H9 (cell line): ENCODE data around the gene SFR1. TPM values are rescaled to one million over a fixed set of nuclear protein-coding genes. Genes with fewer than 3 reads are reported as not detected.

Experiments used
- DNase-seq: peaks from one replicate; pipeline ENCODE4 v3.0.0-alpha.2; 2017
- H2AFZ ChIP-seq: one replicate; pipeline ENCODE4 v1.6.1; 2013; ENCODE audit warnings: mild to moderate bottlenecking, low read length, control low read depth, moderate library complexity
- H2AK5ac ChIP-seq: 2 replicates; pipeline ENCODE4 v1.6.1; 2013; ENCODE audit warnings: low read length, control low read depth, mixed read lengths; ENCODE audit not compliant: insufficient read length
- H2BK120ac ChIP-seq: one replicate; pipeline ENCODE4 v1.6.1; 2013; ENCODE audit warnings: low read depth, mild to moderate bottlenecking, low read length, control low read depth, inconsistent platforms; ENCODE audit not compliant: poor library complexity, severe bottlenecking
- H2BK12ac ChIP-seq: 2 replicates; pipeline ENCODE4 v1.6.1; 2013; ENCODE audit warnings: low read length, control low read depth, mixed read lengths, low read depth; ENCODE audit not compliant: insufficient read length
- H2BK15ac ChIP-seq: 2 replicates; pipeline ENCODE4 v1.6.1; 2013; ENCODE audit warnings: low read depth, low read length, control low read depth
- H2BK20ac ChIP-seq: one replicate; pipeline ENCODE4 v1.6.1; 2013; ENCODE audit warnings: low read depth, mild to moderate bottlenecking, low read length, control low read depth, inconsistent platforms; ENCODE audit not compliant: poor library complexity, severe bottlenecking
- H2BK5ac ChIP-seq: 2 replicates; pipeline ENCODE4 v1.6.1; 2013; ENCODE audit warnings: low read length, control low read depth, mixed read lengths; ENCODE audit not compliant: insufficient read length
- H3K14ac ChIP-seq: 2 replicates; pipeline ENCODE4 v1.6.1; 2013; ENCODE audit warnings: low read length, control low read depth; ENCODE audit not compliant: insufficient read depth
- H3K18ac ChIP-seq: 2 replicates; pipeline ENCODE4 v1.6.1; 2013; ENCODE audit warnings: low read depth, mild to moderate bottlenecking, mixed read lengths, low read length, control low read depth; ENCODE audit not compliant: insufficient read length
- H3K23ac ChIP-seq: 2 replicates; pipeline ENCODE4 v1.6.1; 2013; ENCODE audit warnings: low read length, control low read depth, mixed read lengths, low read depth; ENCODE audit not compliant: insufficient read length
- H3K23me2 ChIP-seq: 2 replicates; pipeline ENCODE4 v1.6.1; 2013; ENCODE audit warnings: low read depth, mild to moderate bottlenecking, mixed read lengths, low read length, control low read depth; ENCODE audit not compliant: insufficient read length, poor library complexity, severe bottlenecking
- H3K27ac ChIP-seq: 2 replicates; pipeline ENCODE4 v1.5.1; 2013; ENCODE audit warnings: low read length, control low read depth, mixed read lengths, low read depth; ENCODE audit not compliant: insufficient read length
- H3K27me3 ChIP-seq: 2 replicates; pipeline ENCODE4 v1.6.1; 2013; ENCODE audit warnings: low read length, control low read depth, inconsistent platforms; ENCODE audit not compliant: insufficient read depth
- H3K4ac ChIP-seq: 2 replicates; pipeline ENCODE4 v1.6.1; 2013; ENCODE audit warnings: low read depth, mild to moderate bottlenecking, control low read depth, inconsistent platforms, low read length, moderate library complexity
- H3K4me1 ChIP-seq: 2 replicates; pipeline ENCODE4 v1.6.1; 2013; ENCODE audit warnings: low read length, control low read depth, inconsistent platforms; ENCODE audit not compliant: insufficient read depth
- H3K4me2 ChIP-seq: 2 replicates; pipeline ENCODE4 v1.6.1; 2013; ENCODE audit warnings: low read length, control low read depth, mixed read lengths; ENCODE audit not compliant: insufficient read length, insufficient read depth
- H3K56ac ChIP-seq: 2 replicates; pipeline ENCODE4 v1.6.1; 2013; ENCODE audit warnings: low read depth, mild to moderate bottlenecking, mixed read lengths, low read length, control low read depth; ENCODE audit not compliant: insufficient read length
- H3K79me1 ChIP-seq: 2 replicates; pipeline ENCODE4 v1.6.1; 2013; ENCODE audit warnings: low read depth, mild to moderate bottlenecking, moderate library complexity, low read length, control low read depth, inconsistent platforms; ENCODE audit not compliant: insufficient read depth, poor library complexity, severe bottlenecking
- H3K79me2 ChIP-seq: 2 replicates; pipeline ENCODE4 v1.6.1; 2013; ENCODE audit warnings: low read length, control low read depth, inconsistent platforms; ENCODE audit not compliant: insufficient read depth
- H3K9ac ChIP-seq: 2 replicates; pipeline ENCODE4 v1.6.1; 2013; ENCODE audit warnings: low read length, control low read depth, mixed read lengths; ENCODE audit not compliant: insufficient read length; ENCODE audit errors: extremely low read depth
- H3K9me3 ChIP-seq: one replicate; pipeline ENCODE4 v1.6.1; 2013; ENCODE audit warnings: low read depth, low read length, inconsistent platforms; ENCODE audit not compliant: control insufficient read depth
- H3T11ph ChIP-seq: one replicate; pipeline ENCODE4 v1.6.1; 2013; ENCODE audit warnings: mild to moderate bottlenecking, low read length, control low read depth, inconsistent platforms
- H4K20me1 ChIP-seq: one replicate; pipeline ENCODE4 v1.6.1; 2013; ENCODE audit not compliant: control insufficient read depth, insufficient read length, insufficient read depth
- H4K5ac ChIP-seq: 2 replicates; pipeline ENCODE4 v1.6.1; 2013; ENCODE audit warnings: low read depth, mild to moderate bottlenecking, mixed read lengths, low read length, control low read depth; ENCODE audit not compliant: insufficient read length
- H4K8ac ChIP-seq: replicated peaks from 2 replicates; pipeline ENCODE4 v1.6.1; 2013; ENCODE audit warnings: low read length, control low read depth, mixed read lengths, low read depth; ENCODE audit not compliant: insufficient read length
- H4K91ac ChIP-seq: 2 replicates; pipeline ENCODE4 v1.6.1; 2013; ENCODE audit warnings: low read depth, mild to moderate bottlenecking, moderate library complexity, mixed read lengths, low read length, control low read depth; ENCODE audit not compliant: insufficient read length
- H3K27ac Mint-ChIP-seq, 3 experiments: 2 replicates in 2 of 3; 3 replicates in 1 of 3; pipeline ENCODE4 v1.8.0; 2020 to 2021; ENCODE audit warnings: mixed read lengths in 3 of 3, mild to moderate bottlenecking in 1 of 3, moderate library complexity in 1 of 3
- H3K27me3 Mint-ChIP-seq: 2 replicates; pipeline ENCODE4 v1.8.0; 2021; ENCODE audit warnings: low read depth, mild to moderate bottlenecking, moderate library complexity, mixed read lengths
- H3K36me3 Mint-ChIP-seq, 3 experiments: 2 replicates in 2 of 3; 3 replicates in 1 of 3; pipeline ENCODE4 v1.8.0; 2020 to 2021; ENCODE audit warnings: low read depth in 3 of 3, mixed read lengths in 3 of 3; ENCODE audit not compliant: insufficient read depth in 1 of 3
- H3K4me1 Mint-ChIP-seq, 2 experiments: 2 replicates each; pipeline ENCODE4 v1.8.0; 2020; ENCODE audit warnings: mixed read lengths in 2 of 2
- H3K4me3 Mint-ChIP-seq, 2 experiments: 2 replicates in 1 of 2; 3 replicates in 1 of 2; pipeline ENCODE4 v1.8.0; 2020 to 2021; ENCODE audit warnings: mild to moderate bottlenecking in 2 of 2, mixed read lengths in 2 of 2, moderate library complexity in 1 of 2
- H3K9me3 Mint-ChIP-seq, 2 experiments: 2 replicates in 1 of 2; 3 replicates in 1 of 2; pipeline ENCODE4 v1.8.0; 2020; ENCODE audit warnings: mild to moderate bottlenecking in 2 of 2, mixed read lengths in 2 of 2, moderate library complexity in 1 of 2
- CTCF ChIP-seq: fragments of 200-600 bp; sonication (generic); conservative IDR thresholded peaks from 3 replicates; pipeline ENCODE4 v1.8.0; 2021; ENCODE audit warnings: antibody characterized with exemption, mild to moderate bottlenecking
- WGBS: extraction: QIAGEN DNeasy Blood & Tissue Kit; methylation state at CpG from one replicate; pipeline ENCODE4 v1.1.7; 2013; ENCODE audit warnings: missing lambda C conversion rate, low lambda C conversion rate, mixed read lengths; ENCODE audit not compliant: insufficient read length; ENCODE audit errors: extremely low coverage; 5-methylcytosine and 5-hydroxymethylcytosine counted together
- total RNA-seq: library from RNA; stranded (reverse); gene quantifications from 2 replicates; pipeline ENCODE4 v1.2.1, GENCODE V29; 2021

The SFR1 gene
- total RNA-seq, 1 experiment from 2014 or later, result 6.5 TPM

GRCh38 chr10:104077663-104078151, 44.3 kb upstream of the SFR1 start:
- H2AK5ac ChIP-seq, result no peak overlapping the region
- no peak overlapping the region for H3K23ac ChIP-seq
- no peak overlapping the region for H3K18ac ChIP-seq
- Mint-ChIP-seq H3K4me1 (peaks cover 18 to 19% of the 10 kb centered on the region in 2 experiments), H3K9me3 (no peaks in the 10 kb centered on the region), H3K4me3 (no peak overlapping the region), H3K27me3 (no peaks in the 10 kb centered on the region), H3K36me3 (no peaks in the 10 kb centered on the region), H3K27ac (no peak overlapping the region)
- peaks cover 4% of the 10 kb centered on the region; the same call in 1 of the 2 replicates for H3K4me1 ChIP-seq
- WGBS, result no CpG with 5 or more reads among the region's 5 CpGs
- no peak overlapping the region for H2BK120ac ChIP-seq
- no peak overlapping the region for H2AFZ ChIP-seq
- TF ChIP-seq CTCF, result no peak
- H3K9me3 ChIP-seq, result no peaks in the 10 kb centered on the region
- no peak overlapping the region for H2BK20ac ChIP-seq
- no peaks in the 10 kb centered on the region for H3K23me2 ChIP-seq
- H3K27me3 ChIP-seq, result no peaks in the 10 kb centered on the region
- no peak overlapping the region for H4K91ac ChIP-seq
- H2BK15ac ChIP-seq, result no peak overlapping the region
- H4K20me1 ChIP-seq, result no peaks in the 10 kb centered on the region
- H2BK12ac ChIP-seq, result no peak overlapping the region
- H3K9ac ChIP-seq, result no peak overlapping the region
- H4K5ac ChIP-seq, result no peak overlapping the region
- no peak overlapping the region for H2BK5ac ChIP-seq
- no peak overlapping the region for H3K4me2 ChIP-seq
- no peak overlapping the region for H4K8ac ChIP-seq
- H3K79me2 ChIP-seq, result no peaks in the 10 kb centered on the region
- no peak overlapping the region for H3K56ac ChIP-seq
- DNase-seq, result no peak
- no peak overlapping the region for H3K4ac ChIP-seq
- H3K14ac ChIP-seq, result no peak overlapping the region
- H3T11ph ChIP-seq, result no peak overlapping the region
- no peak overlapping the region for H3K27ac ChIP-seq
- no peaks in the 10 kb centered on the region for H3K79me1 ChIP-seq
